AG04449 (cell line): ENCODE measurements around the gene ALG12.

Experiments used
- CTCF ChIA-PET: fragments of 350-600 bp; formaldehyde crosslinking; extraction: SDS; loops from one replicate; lab custom pipeline; 2021; ENCODE audit warnings: antibody characterized with exemption; lab: Yijun Ruan, JAX
- POLR2A ChIA-PET: fragments of 400-600, 350-600 bp; formaldehyde crosslinking; extraction: SDS; loops from one replicate; lab custom pipeline; 2020; ENCODE audit warnings: antibody characterized with exemption, inconsistent platforms; lab: Yijun Ruan, JAX
- DNase-seq: peaks from one replicate; pipeline ENCODE4 v3.0.0-alpha.2; 2010; ENCODE audit warnings: low read depth, low spot score
- H3K4me3 ChIP-seq: 2 replicates; pipeline ENCODE4 v1.5.1; 2011; ENCODE audit warnings: low read depth, mild to moderate bottlenecking, control low read depth, low read length
- CTCF ChIP-seq: IDR thresholded peaks from one replicate; pipeline ENCODE4 v1.5.1; 2011; ENCODE audit warnings: mild to moderate bottlenecking, moderate library complexity, low read length, control low read depth, inconsistent platforms; ENCODE audit not compliant: insufficient read depth; ENCODE audit errors: missing control alignments

ALG12 gene

GRCh38 chr22:49954991-49955580 lies 36.8 kb upstream of the ALG12 start:
- ChIA-PET CTCF (interaction anchor here (1.1 to 2.3 kb wide), 2 partner anchors 25 to 75 kb away, joined by 3 to 7 read pairs; no protein-coding TSS in a partner anchor), POLR2A (interaction anchor here (0.5 kb wide), 1 partner anchor 219 kb away, joined by 3 read pairs; no protein-coding TSS in a partner anchor)
- DNase-seq, result no peak
- no peak overlapping the region for H3K4me3 ChIP-seq
- no peak for TF ChIP-seq CTCF

- TF ChIP-seq CTCF, result no peak
- no peak for DNase-seq
- H3K4me3 ChIP-seq, result no peak overlapping the region
- ChIA-PET CTCF (interaction anchor here (2.3 kb wide), 1 partner anchor 24 kb away, joined by 7 read pairs; no protein-coding TSS in a partner anchor), POLR2A (no interaction called here)
These were observed 36.1 kb upstream of the ALG12 start for GRCh38 chr22:49954354-49954753.

- ChIA-PET CTCF (interaction anchor here (1.5 kb wide), 1 partner anchor 14 kb away, joined by 3 read pairs; no protein-coding TSS in a partner anchor), POLR2A (no interaction called here)
These were observed 35.6 kb upstream of the ALG12 start for GRCh38 chr22:49953680-49954344.

GRCh38 chr22:49953027-49953679 lies 34.9 kb upstream of the ALG12 start:
- POLR2A ChIA-PET, result interaction anchor here (2.0 kb wide), 1 partner anchor 9 kb away, joined by 21 read pairs; the partner anchor contains the start of gene PIM3
- H3K4me3 ChIP-seq, result no peak overlapping the region
- DNase-seq, result no peak
- TF ChIP-seq CTCF, result no peak
- CTCF ChIA-PET, result interaction anchor here (1.1 to 2.1 kb wide), 3 partner anchors 15 to 40 kb away, joined by 3 to 8 read pairs (median 4); no protein-coding TSS in a partner anchor

More at GRCh38 chr22:49953680-49954344, 35.6 kb upstream of the ALG12 start:
- DNase-seq, result no peak
- no peak overlapping the region for H3K4me3 ChIP-seq
- no peak for TF ChIP-seq CTCF

GRCh38 chr22:49951986-49952896 lies 34.0 kb upstream of the ALG12 start:
- ChIA-PET CTCF (interaction anchor here (1.1 to 2.1 kb wide), 5 partner anchors 16 to 78 kb away, joined by 3 to 8 read pairs (median 4); no protein-coding TSS in a partner anchor), POLR2A (interaction anchor here (1.1 to 2.0 kb wide), 3 partner anchors 10 to 18 kb away, joined by 6 to 21 read pairs (median 7); partner anchors contain the start of gene PIM3)
- TF ChIP-seq CTCF, result no peak
- H3K4me3 ChIP-seq, result no peak overlapping the region; the same call in 1 of the 2 replicates
- DNase-seq, result peak; percentile 54
